ENCODE measurements around the gene BRD1. TPM values are rescaled to one million over a fixed set of nuclear protein-coding genes. Genes with fewer than 3 reads are reported as not detected.

Gene BRD1
- polyA plus RNA-seq, 1 experiment, result 4.6 TPM

DNA sequence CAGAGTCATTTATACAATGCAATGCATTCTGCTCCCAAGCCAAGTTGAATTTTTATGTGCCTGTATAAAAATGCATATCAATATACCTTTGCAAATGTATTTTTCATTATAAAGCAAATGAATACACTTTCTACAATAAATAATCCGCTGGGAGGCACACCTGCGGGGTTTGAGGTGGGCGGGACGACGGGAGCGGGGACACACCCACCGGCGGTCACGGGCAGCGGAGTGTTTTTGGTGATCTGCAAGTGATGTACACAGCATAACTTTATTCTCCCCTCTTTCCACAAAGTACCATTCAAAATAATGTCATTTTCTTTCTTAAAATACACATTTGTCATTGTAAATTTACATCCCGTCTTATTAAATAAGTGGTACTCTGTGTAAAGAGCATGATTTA is 54.1 kb downstream of the BRD1 start:
- Histone ChIP-seq H3K4me3 (ENCODE audit: low read depth, low read length) (no peak overlapping the region), H3K27me3 (ENCODE audit: control insufficient read depth, insufficient read depth, low read length) (no peaks in the 10 kb centered on the region), H3K36me3 (ENCODE audit: control insufficient read depth, insufficient read depth, low read length) (peaks cover 36% of the 10 kb centered on the region)
- CTCF ChIA-PET, result no interaction called here
- POLR2A ChIA-PET, result no interaction called here
- TF ChIP-seq, protein P1, sequence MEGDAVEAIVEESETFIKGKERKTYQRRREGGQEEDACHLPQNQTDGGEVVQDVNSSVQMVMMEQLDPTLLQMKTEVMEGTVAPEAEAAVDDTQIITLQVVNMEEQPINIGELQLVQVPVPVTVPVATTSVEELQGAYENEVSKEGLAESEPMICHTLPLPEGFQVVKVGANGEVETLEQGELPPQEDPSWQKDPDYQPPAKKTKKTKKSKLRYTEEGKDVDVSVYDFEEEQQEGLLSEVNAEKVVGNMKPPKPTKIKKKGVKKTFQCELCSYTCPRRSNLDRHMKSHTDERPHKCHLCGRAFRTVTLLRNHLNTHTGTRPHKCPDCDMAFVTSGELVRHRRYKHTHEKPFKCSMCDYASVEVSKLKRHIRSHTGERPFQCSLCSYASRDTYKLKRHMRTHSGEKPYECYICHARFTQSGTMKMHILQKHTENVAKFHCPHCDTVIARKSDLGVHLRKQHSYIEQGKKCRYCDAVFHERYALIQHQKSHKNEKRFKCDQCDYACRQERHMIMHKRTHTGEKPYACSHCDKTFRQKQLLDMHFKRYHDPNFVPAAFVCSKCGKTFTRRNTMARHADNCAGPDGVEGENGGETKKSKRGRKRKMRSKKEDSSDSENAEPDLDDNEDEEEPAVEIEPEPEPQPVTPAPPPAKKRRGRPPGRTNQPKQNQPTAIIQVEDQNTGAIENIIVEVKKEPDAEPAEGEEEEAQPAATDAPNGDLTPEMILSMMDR (IDR thresholded peaks at IDR 0.05; ENCODE audit: insufficient read depth, low read depth, low read length), result no peak
- no peak for DNase-seq (ENCODE audit: low read depth)

DNA sequence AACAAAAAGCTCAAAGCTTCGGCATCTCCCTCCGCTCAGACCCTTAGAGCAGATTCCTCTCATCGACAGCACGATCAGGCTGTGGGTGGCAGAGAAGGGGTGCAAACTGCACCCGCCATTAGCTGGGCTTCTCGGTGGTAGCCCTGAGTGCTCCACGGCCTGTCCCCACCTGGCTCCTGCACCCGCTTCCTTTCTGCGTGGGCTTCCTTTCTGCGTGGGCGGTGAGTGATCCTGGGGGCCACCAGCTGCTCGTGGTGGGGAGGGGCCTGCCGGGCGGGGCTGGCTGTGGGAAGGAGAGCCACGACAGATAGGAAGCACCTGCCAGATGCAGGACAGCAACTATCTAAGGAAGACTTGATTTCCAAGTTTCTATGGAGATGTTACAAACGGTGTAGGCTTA is 55.0 kb downstream of the BRD1 start:
- no peak overlapping the region for H3K4me3 ChIP-seq (ENCODE audit: low read depth, low read length)
- ChIA-PET CTCF (no interaction called here), POLR2A (no interaction called here)
- H3K27me3 ChIP-seq (ENCODE audit: control insufficient read depth, insufficient read depth, low read length), result no peaks in the 10 kb centered on the region
- TF ChIP-seq, protein P1 (IDR thresholded peaks at IDR 0.05; ENCODE audit: insufficient read depth, low read depth, low read length), result no peak
- H3K36me3 ChIP-seq (ENCODE audit: control insufficient read depth, insufficient read depth, low read length), result peaks cover 36% of the 10 kb centered on the region
- no peak for DNase-seq (ENCODE audit: low read depth)

DNA sequence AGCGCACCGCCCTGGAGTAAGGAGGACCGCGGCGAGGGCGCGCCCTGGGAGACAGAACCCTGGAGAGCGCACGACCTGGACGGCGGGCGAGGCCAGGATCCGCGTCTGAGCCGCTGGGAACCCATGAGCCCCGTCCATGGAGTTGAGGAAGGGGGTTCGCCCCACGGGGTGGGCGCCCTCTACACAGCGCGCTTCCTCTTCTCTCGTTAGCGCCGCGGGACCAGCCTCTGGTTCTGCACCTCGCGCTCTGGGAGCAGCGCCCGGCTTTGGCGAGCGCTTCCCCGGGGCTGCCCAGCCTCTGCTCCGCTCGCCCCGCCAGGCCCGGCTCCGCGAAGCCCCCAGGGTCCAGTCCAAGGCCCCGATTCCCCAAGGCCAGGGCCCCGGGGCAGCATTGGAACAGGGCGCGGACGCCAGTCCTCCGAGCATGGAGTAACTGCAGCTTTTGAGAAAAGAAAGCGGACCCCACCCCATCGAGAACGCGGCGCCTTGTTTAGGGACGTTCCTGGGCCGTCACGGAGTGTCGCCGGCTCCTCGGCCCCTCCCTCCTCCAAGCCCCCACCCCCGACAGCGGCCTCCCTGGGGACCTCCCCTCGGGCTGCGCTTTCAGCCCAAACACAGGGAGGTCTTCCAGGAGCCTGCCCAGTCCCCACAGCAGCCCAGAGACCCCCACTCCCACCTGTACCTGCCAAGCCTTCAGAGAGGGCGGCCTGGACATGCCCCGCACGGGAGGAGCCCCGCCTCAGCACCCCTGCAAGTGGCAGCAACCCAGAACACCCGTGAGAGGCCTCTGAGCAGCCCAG is 56.2 kb downstream of the BRD1 start:
- POLR2A ChIA-PET, result no interaction called here
- TF ChIP-seq, protein P1 (IDR thresholded peaks at IDR 0.05; ENCODE audit: insufficient read depth, low read depth, low read length), result no peak
- DNase-seq (ENCODE audit: low read depth), result no peak

DNA sequence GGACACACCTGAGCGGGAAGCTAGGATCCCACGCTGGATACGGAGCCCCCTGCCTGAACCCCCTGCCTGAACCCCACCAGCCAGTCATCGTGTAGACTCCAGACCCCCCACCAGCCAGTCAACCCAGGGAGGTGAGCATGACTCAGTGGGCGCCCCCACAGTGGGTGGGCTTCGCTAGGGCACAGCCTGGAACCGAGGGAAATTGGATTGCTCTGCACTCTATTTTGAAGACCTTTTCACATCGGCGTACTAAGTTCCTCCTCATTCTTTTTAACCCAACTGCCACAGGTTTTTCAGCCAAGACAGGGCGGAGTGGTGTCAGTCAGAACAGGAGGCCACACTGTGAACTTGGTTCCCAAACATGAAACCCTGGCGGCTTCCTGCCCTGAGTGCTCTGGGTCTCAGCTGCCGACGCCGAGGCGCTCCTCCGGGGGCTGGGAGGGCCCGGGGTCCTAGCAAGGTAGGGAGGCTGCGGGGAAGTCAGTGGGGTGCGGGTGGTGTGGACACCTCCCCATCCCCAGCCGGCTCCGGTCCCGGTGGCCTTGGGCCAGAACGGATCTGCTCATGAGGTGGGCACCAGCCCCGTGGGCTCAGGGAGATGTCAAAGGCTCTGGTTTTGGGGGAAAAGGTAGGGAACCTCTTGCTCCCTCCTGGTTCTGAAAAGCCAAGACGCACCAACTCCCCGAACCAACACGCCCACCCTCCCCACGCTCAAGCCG is 57.0 kb downstream of the BRD1 start:
- TF ChIP-seq, protein P1 (IDR thresholded peaks at IDR 0.05; ENCODE audit: insufficient read depth, low read depth, low read length), result no peak
- peaks cover 19% of the 10 kb centered on the region for H3K36me3 ChIP-seq (ENCODE audit: control insufficient read depth, insufficient read depth, low read length)
- POLR2A ChIA-PET, result no interaction called here
- CTCF ChIA-PET, result no interaction called here
- H3K4me3 ChIP-seq (ENCODE audit: low read depth, low read length), result no peak overlapping the region
- no peaks in the 10 kb centered on the region for H3K27me3 ChIP-seq (ENCODE audit: control insufficient read depth, insufficient read depth, low read length)
- no peak for DNase-seq (ENCODE audit: low read depth)

More for the DNA sequence above, 56.2 kb downstream of the BRD1 start:
- CTCF ChIA-PET, result no interaction called here
- Histone ChIP-seq H3K4me3 (ENCODE audit: low read depth, low read length) (no peak overlapping the region), H3K27me3 (ENCODE audit: control insufficient read depth, insufficient read depth, low read length) (no peaks in the 10 kb centered on the region), H3K36me3 (ENCODE audit: control insufficient read depth, insufficient read depth, low read length) (peaks cover 25% of the 10 kb centered on the region)

DNA sequence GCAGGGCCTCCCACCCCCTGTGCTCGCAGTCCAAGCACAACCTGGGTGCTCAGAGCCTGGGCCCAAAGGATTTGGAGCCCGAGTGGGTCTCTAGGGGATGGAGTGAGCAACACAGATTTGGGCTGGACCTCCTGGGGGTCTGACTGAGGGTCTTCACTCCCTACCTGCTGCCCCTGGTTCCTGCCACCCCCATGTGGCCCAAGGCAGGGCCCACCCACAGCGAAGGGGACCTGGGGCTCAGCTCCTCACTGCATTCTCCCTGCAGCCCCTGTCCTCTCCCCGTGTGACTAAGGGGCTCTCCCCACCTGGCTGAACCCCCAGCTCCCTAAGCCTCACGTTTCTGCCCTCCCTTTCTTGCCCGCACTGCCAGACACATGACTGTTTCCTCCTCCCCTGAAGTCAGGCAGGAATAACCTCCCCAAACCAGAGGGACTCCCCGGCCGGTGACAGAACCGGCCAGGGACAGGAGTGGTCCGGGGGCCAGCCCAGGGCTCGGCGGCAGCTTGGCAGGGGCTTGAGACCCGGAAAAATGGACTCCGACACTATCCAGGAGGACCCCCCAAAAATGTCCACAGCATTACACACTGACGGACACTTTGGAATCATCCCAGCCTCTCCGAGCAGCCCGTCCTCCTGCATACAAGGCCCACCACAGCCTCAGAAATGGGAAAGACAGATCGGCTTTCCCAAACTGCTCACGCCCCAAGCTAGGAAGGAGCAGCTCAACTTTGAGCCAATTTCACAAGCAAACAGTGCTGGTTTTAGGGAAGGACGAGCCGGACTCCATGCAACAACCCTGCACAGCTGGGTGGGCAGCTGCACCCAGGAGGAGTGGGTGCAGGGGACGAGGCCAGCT is 57.8 kb downstream of the BRD1 start:
- CTCF ChIA-PET, result interaction anchor here (0.6 to 3.9 kb wide), 2 partner anchors 110 to 261 kb away, joined by 3 to 31 read pairs; no protein-coding TSS in a partner anchor
- TF ChIP-seq, protein P1 (IDR thresholded peaks at IDR 0.05; ENCODE audit: insufficient read depth, low read depth, low read length), result no peak
- no peaks in the 10 kb centered on the region for H3K27me3 ChIP-seq (ENCODE audit: control insufficient read depth, insufficient read depth, low read length)
- no peak for DNase-seq (ENCODE audit: low read depth)
- no peak overlapping the region for H3K4me3 ChIP-seq (ENCODE audit: low read depth, low read length)
- H3K36me3 ChIP-seq (ENCODE audit: control insufficient read depth, insufficient read depth, low read length), result peaks cover 13% of the 10 kb centered on the region
- POLR2A ChIA-PET, result no interaction called here

All from BJ (cell line).